Chondrocyte (in vitro differentiated cells): ENCODE results near the gene ADCY6. TPM values are rescaled to one million over a fixed set of nuclear protein-coding genes. Genes with fewer than 3 reads are reported as not detected.

Experiments
- DNase-seq: peaks from one replicate; pipeline ENCODE4 v3.0.0; 2021; ENCODE audit warnings: mixed read lengths, low spot score
- H3K27ac Mint-ChIP-seq: one replicate; pipeline ENCODE4 v1.8.0; 2021; ENCODE audit warnings: mild to moderate bottlenecking, moderate library complexity, mixed read lengths; ENCODE audit not compliant: unreplicated experiment
- H3K27me3 Mint-ChIP-seq: 2 replicates; pipeline ENCODE4 v1.8.0; 2021; ENCODE audit warnings: low read depth, mixed read lengths
- H3K36me3 Mint-ChIP-seq: 2 replicates; pipeline ENCODE4 v1.8.0; 2021; ENCODE audit warnings: low read depth, mixed read lengths
- H3K4me1 Mint-ChIP-seq: 2 replicates; pipeline ENCODE4 v1.8.0; 2021; ENCODE audit warnings: low read depth, mild to moderate bottlenecking, mixed read lengths
- H3K4me3 Mint-ChIP-seq: one replicate; pipeline ENCODE4 v1.8.0; 2021; ENCODE audit warnings: mild to moderate bottlenecking, moderate library complexity, mixed read lengths; ENCODE audit not compliant: unreplicated experiment
- H3K9me3 Mint-ChIP-seq: 2 replicates; pipeline ENCODE4 v1.8.0; 2021; ENCODE audit warnings: low read depth, mixed read lengths
- total RNA-seq: library from RNA; stranded (reverse); gene quantifications from 3 replicates; pipeline ENCODE4 v1.2.1, GENCODE V29; 2021
- TF ChIP-seq, protein P1 (sequence below): fragments of 200-600 bp; sonication (generic); IDR thresholded peaks from 2 replicates; pipeline ENCODE4 v1.5.0; 2021; ENCODE audit warnings: antibody characterized with exemption, mild to moderate bottlenecking, moderate library complexity

ADCY6 gene
- total RNA-seq, 1 donor from 2014 or later, result 54.9 TPM

DNA sequence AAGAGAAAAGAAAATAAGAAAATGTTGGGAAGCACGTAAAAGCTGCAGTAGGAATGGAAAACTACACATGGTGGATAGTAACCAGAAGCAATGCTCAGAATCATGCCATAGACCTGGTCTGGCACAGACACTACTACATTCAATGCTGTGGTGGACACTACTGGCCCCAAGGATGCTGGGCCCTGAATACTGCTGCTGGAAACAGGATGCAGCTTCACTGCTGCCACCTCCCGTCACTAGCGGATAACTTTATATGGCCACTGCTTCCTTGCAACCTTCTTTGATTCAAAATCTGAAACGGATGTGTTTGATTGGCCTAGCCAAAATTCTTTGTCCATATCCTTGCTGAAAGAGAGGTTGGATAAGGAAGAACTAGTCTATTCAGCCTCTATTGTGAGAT lies 30.7 kb downstream of the ADCY6 start:
- Mint-ChIP-seq H3K4me3 (no peak overlapping the region), H3K27ac (no peak overlapping the region), H3K27me3 (no peaks in the 10 kb centered on the region), H3K36me3 (no peaks in the 10 kb centered on the region), H3K4me1 (no peaks in the 10 kb centered on the region), H3K9me3 (no peaks in the 10 kb centered on the region)
- TF ChIP-seq, protein P1, sequence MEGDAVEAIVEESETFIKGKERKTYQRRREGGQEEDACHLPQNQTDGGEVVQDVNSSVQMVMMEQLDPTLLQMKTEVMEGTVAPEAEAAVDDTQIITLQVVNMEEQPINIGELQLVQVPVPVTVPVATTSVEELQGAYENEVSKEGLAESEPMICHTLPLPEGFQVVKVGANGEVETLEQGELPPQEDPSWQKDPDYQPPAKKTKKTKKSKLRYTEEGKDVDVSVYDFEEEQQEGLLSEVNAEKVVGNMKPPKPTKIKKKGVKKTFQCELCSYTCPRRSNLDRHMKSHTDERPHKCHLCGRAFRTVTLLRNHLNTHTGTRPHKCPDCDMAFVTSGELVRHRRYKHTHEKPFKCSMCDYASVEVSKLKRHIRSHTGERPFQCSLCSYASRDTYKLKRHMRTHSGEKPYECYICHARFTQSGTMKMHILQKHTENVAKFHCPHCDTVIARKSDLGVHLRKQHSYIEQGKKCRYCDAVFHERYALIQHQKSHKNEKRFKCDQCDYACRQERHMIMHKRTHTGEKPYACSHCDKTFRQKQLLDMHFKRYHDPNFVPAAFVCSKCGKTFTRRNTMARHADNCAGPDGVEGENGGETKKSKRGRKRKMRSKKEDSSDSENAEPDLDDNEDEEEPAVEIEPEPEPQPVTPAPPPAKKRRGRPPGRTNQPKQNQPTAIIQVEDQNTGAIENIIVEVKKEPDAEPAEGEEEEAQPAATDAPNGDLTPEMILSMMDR, result no peak
- DNase-seq, result no peak

DNA sequence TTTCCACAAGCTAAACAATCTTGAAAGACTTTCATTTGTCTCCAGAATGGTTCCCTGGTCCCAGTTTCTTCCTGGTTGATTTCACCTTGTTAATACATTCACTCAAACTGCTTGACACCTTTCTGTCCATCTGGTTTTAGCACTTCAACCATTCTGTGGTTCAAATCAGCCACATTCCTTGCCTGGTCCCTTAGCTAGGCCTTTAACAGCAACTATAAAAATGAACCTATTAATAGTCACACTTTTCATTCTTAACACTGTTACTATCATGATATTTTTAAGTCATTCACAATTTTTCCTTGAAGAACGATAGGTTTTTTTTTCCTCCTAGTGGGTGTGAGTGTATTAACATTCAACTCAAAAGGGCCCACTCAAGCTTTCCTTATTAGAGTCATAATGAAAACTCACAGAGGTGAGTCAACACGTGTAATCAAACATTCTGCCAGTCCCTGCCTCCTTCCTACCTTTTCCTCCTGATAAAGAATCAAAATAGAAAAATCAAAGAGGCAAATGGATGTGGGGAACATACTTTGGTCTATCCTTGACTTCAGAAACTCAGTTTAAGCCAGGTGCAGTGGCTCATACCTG lies 38.0 kb downstream of the ADCY6 start:
- Mint-ChIP-seq H3K27me3 (peaks cover 8% of the 10 kb centered on the region), H3K4me1 (no peaks in the 10 kb centered on the region), H3K27ac (no peak overlapping the region), H3K9me3 (no peaks in the 10 kb centered on the region), H3K4me3 (no peak overlapping the region), H3K36me3 (no peaks in the 10 kb centered on the region)
- TF ChIP-seq, protein P1, result no peak
- no peak for DNase-seq

DNA sequence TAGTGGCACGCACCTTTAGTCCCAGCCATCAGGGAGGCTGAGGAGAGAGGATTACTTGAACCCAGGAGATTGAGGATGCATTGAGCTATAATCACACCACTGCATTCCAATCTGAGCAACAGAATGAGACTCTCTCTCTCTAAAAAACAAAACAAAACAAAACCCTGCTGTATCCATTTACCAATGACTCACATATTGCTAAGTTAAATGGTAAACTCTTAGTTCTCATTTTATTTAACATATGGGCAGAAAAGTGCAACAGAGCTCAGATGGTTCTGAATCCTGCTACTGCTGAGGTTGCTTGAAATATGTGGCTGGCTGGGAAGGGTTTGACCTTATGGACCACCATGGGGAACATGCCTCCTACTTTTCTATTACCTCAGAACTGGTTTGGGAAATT lies 38.7 kb downstream of the ADCY6 start:
- H3K4me1 Mint-ChIP-seq, result no peaks in the 10 kb centered on the region

DNA sequence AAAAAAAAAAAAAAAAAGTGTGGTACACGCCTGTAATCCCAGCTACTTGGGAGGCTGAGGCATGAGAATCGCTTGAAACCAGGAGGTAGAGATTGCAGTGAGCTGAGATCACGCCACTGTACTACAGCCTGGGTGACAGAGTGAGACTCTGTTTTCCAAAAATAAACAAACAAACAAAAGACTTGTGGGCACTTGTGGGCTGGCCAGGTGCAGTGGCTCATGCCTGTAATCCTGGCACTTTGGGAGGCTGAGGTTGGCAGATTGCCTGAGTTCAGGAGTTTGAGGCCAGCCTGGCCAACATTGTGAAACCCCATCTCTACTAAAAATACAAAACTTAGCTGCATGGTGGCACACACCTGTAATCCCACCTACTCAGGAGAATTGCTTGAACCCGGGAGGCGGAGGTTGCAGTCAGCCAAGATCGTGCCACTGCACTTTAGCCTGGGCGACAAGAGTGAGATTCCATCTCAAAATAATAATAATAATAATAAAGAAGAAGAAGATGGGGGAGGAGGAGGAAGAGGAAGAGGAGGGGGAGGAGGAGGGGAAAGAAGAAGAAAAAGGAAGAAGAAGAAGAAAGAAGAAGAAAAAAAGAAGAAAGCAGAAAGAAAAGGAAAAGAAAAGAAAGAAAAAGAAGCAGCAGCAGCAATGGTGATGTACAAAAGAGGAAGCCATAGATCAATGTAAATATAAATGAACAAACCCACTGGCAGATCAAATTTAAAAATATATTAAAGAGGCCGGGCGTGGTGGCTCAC lies 44.5 kb downstream of the ADCY6 start:
- Mint-ChIP-seq H3K36me3 (no peaks in the 10 kb centered on the region), H3K27me3 (peaks cover 19% of the 10 kb centered on the region), H3K27ac (no peak overlapping the region), H3K9me3 (no peaks in the 10 kb centered on the region), H3K4me1 (no peaks in the 10 kb centered on the region), H3K4me3 (no peak overlapping the region)
- TF ChIP-seq, protein P1, result no peak
- DNase-seq, result no peak

More for the DNA sequence above, 38.7 kb downstream of the ADCY6 start:
- no peaks in the 10 kb centered on the region for H3K36me3 Mint-ChIP-seq
- H3K4me3 Mint-ChIP-seq, result no peak overlapping the region
- H3K27ac Mint-ChIP-seq, result no peak overlapping the region
- no peaks in the 10 kb centered on the region for H3K9me3 Mint-ChIP-seq
- H3K27me3 Mint-ChIP-seq, result peaks cover 8% of the 10 kb centered on the region
- TF ChIP-seq, protein P1, result no peak
- DNase-seq, result no peak

DNA sequence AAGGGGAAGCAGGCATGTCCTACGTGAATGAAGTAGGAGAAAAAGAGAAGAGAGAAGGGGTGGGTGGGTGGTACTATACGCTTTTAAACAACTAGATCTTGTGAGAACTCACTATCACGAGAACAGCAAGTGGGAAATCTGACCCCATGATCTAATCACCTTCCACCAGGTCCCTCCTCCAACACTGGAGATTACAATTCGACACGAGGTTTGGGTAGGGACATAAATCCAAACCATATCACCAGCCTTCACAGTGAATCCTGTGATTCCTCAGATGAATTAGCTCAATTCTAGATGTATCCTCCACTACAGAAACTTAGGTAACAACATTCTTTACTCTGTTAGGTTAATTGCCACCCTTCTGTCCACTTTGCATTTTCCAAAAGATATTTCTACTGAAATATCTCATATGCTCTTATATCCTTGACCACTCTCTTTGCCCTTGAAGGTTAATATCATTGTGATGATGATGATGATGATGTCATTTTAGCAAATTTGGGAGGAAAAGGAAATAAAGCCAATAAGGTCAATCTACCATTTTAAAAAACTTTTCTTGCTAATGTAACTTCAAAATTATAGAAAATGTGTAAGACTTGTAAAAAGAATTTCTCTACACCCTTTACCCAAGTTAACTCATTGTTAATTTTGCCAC lies 49.1 kb downstream of the ADCY6 start:
- Mint-ChIP-seq H3K27me3 (peaks cover 21% of the 10 kb centered on the region), H3K4me3 (no peak overlapping the region), H3K4me1 (no peaks in the 10 kb centered on the region), H3K9me3 (no peaks in the 10 kb centered on the region), H3K27ac (no peak overlapping the region), H3K36me3 (no peaks in the 10 kb centered on the region)
- TF ChIP-seq, protein P1, result no peak
- DNase-seq, result no peak
